Vagina (tissue), 2 donors: ENCODE results near the gene CHST7. TPM values are rescaled to one million over a fixed set of nuclear protein-coding genes. Genes with fewer than 3 reads are reported as not detected.

Source experiments
- DNase-seq, 2 donors: peaks; one replicate each; pipeline ENCODE4 v3.0.0-alpha.2; 2017; ENCODE audit errors: extremely low spot score in 2 of 2
- H3K27ac ChIP-seq: fragments of 200-600 bp; sonication (generic); one replicate; pipeline ENCODE4 v1.5.1; 2019
- H3K27me3 ChIP-seq: fragments of 200-600 bp; sonication (generic); one replicate; pipeline ENCODE4 v1.5.1; 2019
- H3K36me3 ChIP-seq, 2 donors: fragments of 200-600 bp; sonication (generic); one replicate each; pipeline ENCODE4 v1.5.1; 2017 to 2019
- H3K4me1 ChIP-seq: fragments of 200-600 bp; sonication (generic); one replicate; pipeline ENCODE4 v1.5.1; 2019
- H3K4me3 ChIP-seq, 2 donors: fragments of 200-600 bp; sonication (generic); 1 replicate in 1 of 2; 2 replicates in 1 of 2; pipeline ENCODE4 v1.5.1; 2016 to 2019
- H3K9me3 ChIP-seq: fragments of 200-600 bp; sonication (generic); one replicate; pipeline ENCODE4 v1.5.1; 2019
- CTCF ChIP-seq, 3 experiments: fragments of 450-650 bp in 2 of 3; fragments of 200-600 bp in 1 of 3; sonication (generic) in 1 of 3; IDR thresholded peaks; one replicate each; pipeline ENCODE4 v1.5.1; 2017 to 2019; ENCODE audit warnings: antibody characterized with exemption in 3 of 3, mild to moderate bottlenecking in 2 of 3, moderate library complexity in 2 of 3
- POLR2A ChIP-seq, 2 donors: fragments of 450-650 bp; IDR thresholded peaks; one replicate each; pipeline ENCODE4 v1.6.1; 2017; ENCODE audit warnings: antibody characterized with exemption in 2 of 2, mild to moderate bottlenecking in 2 of 2, moderate library complexity in 2 of 2
- POLR2AphosphoS5 ChIP-seq, 2 donors: sonication (generic); formaldehyde crosslinking; IDR thresholded peaks; one replicate each; pipeline ENCODE4 v1.9.0; 2017; ENCODE audit warnings: antibody characterized with exemption in 2 of 2, mild to moderate bottlenecking in 2 of 2, low read depth in 1 of 2; ENCODE audit not compliant: insufficient read depth in 1 of 2
- intact Hi-C: fragments of 100-400 bp; cut with DNase I; formaldehyde crosslinking; loops from one replicate; pipeline ENCODE4 v1.15.1; 2023
- small RNA-seq: library from RNA; depleted of rRNA; stranded (forward); fragments of <200 nt; gene quantifications from one replicate; pipeline ENCODE3, GENCODE V24; 2016
- total RNA-seq: library from RNA; depleted of rRNA; stranded (reverse); fragments of >200 nt; gene quantifications from one replicate; pipeline ENCODE4 v1.2.3, GENCODE V29; 2016

CHST7 gene
- total RNA-seq, 1 donor from 2014 or later: 20.6 TPM

- intact Hi-C loops: no loop called here
- no peak overlapping the region for H3K4me3 ChIP-seq
- no peaks in the 10 kb centered on the region for H3K4me1 ChIP-seq
- no peaks in the 10 kb centered on the region for H3K27me3 ChIP-seq
- no peaks in the 10 kb centered on the region for H3K36me3 ChIP-seq
- no peak overlapping the region for H3K27ac ChIP-seq
- TF ChIP-seq CTCF (IDR thresholded peaks at IDR 0.05): no peak
- no peak for TF ChIP-seq POLR2AphosphoS5 (IDR thresholded peaks at IDR 0.05; ENCODE audit: insufficient read depth in 1 of 2, low read depth in 1 of 2)
- TF ChIP-seq POLR2A (IDR thresholded peaks at IDR 0.05): no peak
- no peak for DNase-seq
- H3K9me3 ChIP-seq: no peaks in the 10 kb centered on the region
Measured at GRCh38 chrX:46637938-46638337, 64.4 kb downstream of the CHST7 start.

- no peaks in the 10 kb centered on the region for H3K36me3 ChIP-seq
- no peaks in the 10 kb centered on the region for H3K4me1 ChIP-seq
- no peak overlapping the region for H3K27ac ChIP-seq
- no peak overlapping the region for H3K4me3 ChIP-seq
- no peaks in the 10 kb centered on the region for H3K27me3 ChIP-seq
- DNase-seq: no peak
- no peaks in the 10 kb centered on the region for H3K9me3 ChIP-seq
- TF ChIP-seq CTCF (IDR thresholded peaks at IDR 0.05) (peak in 1 of 3 experiments; percentile 38), POLR2A (IDR thresholded peaks at IDR 0.05) (no peak), POLR2AphosphoS5 (IDR thresholded peaks at IDR 0.05; ENCODE audit: insufficient read depth in 1 of 2, low read depth in 1 of 2) (no peak)
- intact Hi-C loops: no loop called here
Measured at GRCh38 chrX:46642145-46642544, 68.6 kb downstream of the CHST7 start.

GRCh38 chrX:46643636-46644035 lies 70.1 kb downstream of the CHST7 start:
- H3K27me3 ChIP-seq: no peaks in the 10 kb centered on the region
- intact Hi-C loops: no loop called here
- H3K4me1 ChIP-seq: no peaks in the 10 kb centered on the region
- DNase-seq: no peak
- TF ChIP-seq POLR2A (IDR thresholded peaks at IDR 0.05): no peak
- no peak for TF ChIP-seq POLR2AphosphoS5 (IDR thresholded peaks at IDR 0.05; ENCODE audit: insufficient read depth in 1 of 2, low read depth in 1 of 2)
- TF ChIP-seq CTCF (IDR thresholded peaks at IDR 0.05): no peak
- H3K4me3 ChIP-seq: no peak overlapping the region
- no peak overlapping the region for H3K27ac ChIP-seq
- no peaks in the 10 kb centered on the region for H3K36me3 ChIP-seq
- no peaks in the 10 kb centered on the region for H3K9me3 ChIP-seq

GRCh38 chrX:46645614-46646013 lies 72.0 kb downstream of the CHST7 start:
- no peak for TF ChIP-seq POLR2A (IDR thresholded peaks at IDR 0.05)
- no peak for TF ChIP-seq POLR2AphosphoS5 (IDR thresholded peaks at IDR 0.05; ENCODE audit: insufficient read depth in 1 of 2, low read depth in 1 of 2)
- no peak for TF ChIP-seq CTCF (IDR thresholded peaks at IDR 0.05)
- H3K27me3 ChIP-seq: no peaks in the 10 kb centered on the region
- intact Hi-C loops: no loop called here
- DNase-seq: no peak
- peaks cover 4% of the 10 kb centered on the region for H3K4me1 ChIP-seq
- H3K4me3 ChIP-seq: no peak overlapping the region
- H3K9me3 ChIP-seq: no peaks in the 10 kb centered on the region
- no peak overlapping the region for H3K27ac ChIP-seq
- no peaks in the 10 kb centered on the region for H3K36me3 ChIP-seq

GRCh38 chrX:46647251-46647650 lies 73.7 kb downstream of the CHST7 start:
- peaks cover 4% of the 10 kb centered on the region for H3K4me1 ChIP-seq
- DNase-seq: no peak
- H3K36me3 ChIP-seq: no peaks in the 10 kb centered on the region
- TF ChIP-seq POLR2AphosphoS5 (IDR thresholded peaks at IDR 0.05; ENCODE audit: insufficient read depth in 1 of 2, low read depth in 1 of 2): no peak
- TF ChIP-seq POLR2A (IDR thresholded peaks at IDR 0.05): no peak
- no peak for TF ChIP-seq CTCF (IDR thresholded peaks at IDR 0.05)
- no peaks in the 10 kb centered on the region for H3K27me3 ChIP-seq
- H3K9me3 ChIP-seq: no peaks in the 10 kb centered on the region
- no peak overlapping the region for H3K27ac ChIP-seq
- H3K4me3 ChIP-seq: no peak overlapping the region
- intact Hi-C loops: no loop called here

Small RNAs within 50 kb of the gene (small RNA-seq; reads per million reads assigned to genes)
- gene RF00017: not detected

Other genes with a start within 250 kb of the CHST7 start
- 5.2 TPM for gene ZNF674, start 28.3 kb upstream of the CHST7 start, total RNA-seq
- gene SLC9A7, start 185.4 kb downstream of the CHST7 start, total RNA-seq: 4.2 TPM